Measurements from ENCODE around the gene LAMB4.

Gene LAMB4

GRCh38 chr7:108132551-108133265 lies 2.5 kb upstream of the LAMB4 start:
- DNase-seq (ENCODE audit: extremely low spot score), result no peak
- no peak for TF ChIP-seq PKNOX1 (IDR thresholded peaks at IDR 0.05)
- no peak for TF ChIP-seq NFRKB (IDR thresholded peaks at IDR 0.05)
- no peak for TF ChIP-seq FOXA1 (IDR thresholded peaks at IDR 0.05)
- TF ChIP-seq FOXK2 (IDR thresholded peaks at IDR 0.05), result no peak
- no peak for TF ChIP-seq FOXM1 (IDR thresholded peaks at IDR 0.05; ENCODE audit: borderline replicate concordance)
- TF ChIP-seq SP1 (IDR thresholded peaks at IDR 0.05), result no peak
- no peak for TF ChIP-seq ARNT (IDR thresholded peaks at IDR 0.05)
- TF ChIP-seq CTBP1 (IDR thresholded peaks at IDR 0.05; ENCODE audit: borderline replicate concordance), result no peak
- no peak for TF ChIP-seq TARDBP (IDR thresholded peaks at IDR 0.05)
- TF ChIP-seq LEF1 (IDR thresholded peaks at IDR 0.05; ENCODE audit: borderline replicate concordance), result no peak
- no peak for TF ChIP-seq HDGF (IDR thresholded peaks at IDR 0.05; ENCODE audit: borderline replicate concordance)
- no peak for TF ChIP-seq L3MBTL2 (conservative IDR thresholded peaks at IDR 0.05)
- POLR2A ChIA-PET, result no interaction called here
- CTCF ChIA-PET, result no interaction called here

- ChIA-PET CTCF (interaction anchor here (0.6 to 0.9 kb wide), 2 partner anchors 8 to 15 kb away, joined by 3 to 5 read pairs; no protein-coding TSS in a partner anchor), POLR2A (no interaction called here)
Observed at GRCh38 chr7:108129018-108129965, 869 bp downstream of the LAMB4 start.

GRCh38 chr7:108128514-108128913 lies 1.6 kb downstream of the LAMB4 start:
- ChIA-PET POLR2A (no interaction called here), CTCF (interaction anchor here (0.6 kb wide), 1 partner anchor 9 kb away, joined by 5 read pairs; no protein-coding TSS in a partner anchor)
- TF ChIP-seq FOXK2 (IDR thresholded peaks at IDR 0.05) (no peak), BHLHE40 (IDR thresholded peaks at IDR 0.05; ENCODE audit: borderline replicate concordance) (no peak), PKNOX1 (IDR thresholded peaks at IDR 0.05) (no peak), FOXA1 (IDR thresholded peaks at IDR 0.05) (no peak)
- no peak for DNase-seq (ENCODE audit: extremely low spot score)

More at GRCh38 chr7:108129018-108129965, 869 bp downstream of the LAMB4 start:
- no peak for DNase-seq (ENCODE audit: extremely low spot score)
- TF ChIP-seq LEF1 (IDR thresholded peaks at IDR 0.05; ENCODE audit: borderline replicate concordance), result no peak
- no peak for TF ChIP-seq FOXK2 (IDR thresholded peaks at IDR 0.05)
- TF ChIP-seq NFRKB (IDR thresholded peaks at IDR 0.05), result no peak
- TF ChIP-seq ARNT (IDR thresholded peaks at IDR 0.05), result no peak
- no peak for TF ChIP-seq SP1 (IDR thresholded peaks at IDR 0.05)
- TF ChIP-seq ELF4 (IDR thresholded peaks at IDR 0.05), result no peak
- no peak for TF ChIP-seq BHLHE40 (IDR thresholded peaks at IDR 0.05; ENCODE audit: borderline replicate concordance)
- TF ChIP-seq HDGF (IDR thresholded peaks at IDR 0.05; ENCODE audit: borderline replicate concordance), result no peak
- TF ChIP-seq SUZ12 (IDR thresholded peaks at IDR 0.05), result no peak
- TF ChIP-seq TARDBP (IDR thresholded peaks at IDR 0.05), result no peak
- TF ChIP-seq FOXM1 (IDR thresholded peaks at IDR 0.05; ENCODE audit: borderline replicate concordance), result no peak
- TF ChIP-seq CTBP1 (IDR thresholded peaks at IDR 0.05; ENCODE audit: borderline replicate concordance), result no peak
- TF ChIP-seq L3MBTL2 (conservative IDR thresholded peaks at IDR 0.05), result no peak
- no peak for TF ChIP-seq ZNF384 (IDR thresholded peaks at IDR 0.05)
- TF ChIP-seq FOXA1 (IDR thresholded peaks at IDR 0.05), result no peak
- TF ChIP-seq PKNOX1 (IDR thresholded peaks at IDR 0.05), result no peak

- ChIA-PET CTCF (no interaction called here), POLR2A (no interaction called here)
- DNase-seq (ENCODE audit: extremely low spot score), result no peak
- TF ChIP-seq SP1 (IDR thresholded peaks at IDR 0.05) (no peak), CTBP1 (IDR thresholded peaks at IDR 0.05; ENCODE audit: borderline replicate concordance) (no peak), ZNF384 (IDR thresholded peaks at IDR 0.05) (no peak), FOXK2 (IDR thresholded peaks at IDR 0.05) (no peak), BHLHE40 (IDR thresholded peaks at IDR 0.05; ENCODE audit: borderline replicate concordance) (no peak), L3MBTL2 (conservative IDR thresholded peaks at IDR 0.05) (no peak), NFRKB (IDR thresholded peaks at IDR 0.05) (no peak), ELF4 (IDR thresholded peaks at IDR 0.05) (no peak), FOXA1 (IDR thresholded peaks at IDR 0.05) (no peak), LEF1 (IDR thresholded peaks at IDR 0.05; ENCODE audit: borderline replicate concordance) (no peak), PKNOX1 (IDR thresholded peaks at IDR 0.05) (no peak), FOXM1 (IDR thresholded peaks at IDR 0.05; ENCODE audit: borderline replicate concordance) (no peak), TARDBP (IDR thresholded peaks at IDR 0.05) (no peak), ARNT (IDR thresholded peaks at IDR 0.05) (no peak), SUZ12 (IDR thresholded peaks at IDR 0.05) (no peak), HDGF (IDR thresholded peaks at IDR 0.05; ENCODE audit: borderline replicate concordance) (no peak)
Observed at GRCh38 chr7:108127461-108127860, 2.7 kb downstream of the LAMB4 start.

- DNase-seq (ENCODE audit: extremely low spot score), result no peak
- CTCF ChIA-PET, result interaction anchor here (1.0 kb wide), 1 partner anchor 21 kb away, joined by 3 read pairs; no protein-coding TSS in a partner anchor
- POLR2A ChIA-PET, result no interaction called here
- TF ChIP-seq ELF4 (IDR thresholded peaks at IDR 0.05), result no peak
- no peak for TF ChIP-seq FOXA1 (IDR thresholded peaks at IDR 0.05)
- TF ChIP-seq TARDBP (IDR thresholded peaks at IDR 0.05), result no peak
- TF ChIP-seq NFRKB (IDR thresholded peaks at IDR 0.05), result no peak
- no peak for TF ChIP-seq FOXK2 (IDR thresholded peaks at IDR 0.05)
- no peak for TF ChIP-seq SP1 (IDR thresholded peaks at IDR 0.05)
- no peak for TF ChIP-seq FOXM1 (IDR thresholded peaks at IDR 0.05; ENCODE audit: borderline replicate concordance)
- no peak for TF ChIP-seq BHLHE40 (IDR thresholded peaks at IDR 0.05; ENCODE audit: borderline replicate concordance)
- TF ChIP-seq LEF1 (IDR thresholded peaks at IDR 0.05; ENCODE audit: borderline replicate concordance), result no peak
- TF ChIP-seq L3MBTL2 (conservative IDR thresholded peaks at IDR 0.05), result no peak
- TF ChIP-seq ZNF384 (IDR thresholded peaks at IDR 0.05), result no peak
- TF ChIP-seq SUZ12 (IDR thresholded peaks at IDR 0.05), result no peak
Observed at GRCh38 chr7:108124820-108125219, 5.3 kb downstream of the LAMB4 start.
